ENCODE data around the gene NFIC. TPM values are rescaled to one million over a fixed set of nuclear protein-coding genes. Genes with fewer than 3 reads are reported as not detected.
A peak's percentile ranks its signal among the peaks of the same experiment; 100 is the strongest.

NFIC gene
- polyA plus RNA-seq, 1 experiment, result 5.0 TPM

- CTCF ChIA-PET, result interaction anchor here (0.5 kb wide), 1 partner anchor 71 kb away, joined by 3 read pairs; no protein-coding TSS in a partner anchor
- Histone ChIP-seq H3K36me3 (ENCODE audit: control insufficient read depth, insufficient read depth, low read length) (peaks cover 6% of the 10 kb centered on the region), H3K4me3 (ENCODE audit: low read depth, low read length) (peak overlapping the region; percentile 88), H3K27me3 (ENCODE audit: control insufficient read depth, insufficient read depth, low read length) (no peaks in the 10 kb centered on the region)
- no peak for DNase-seq (ENCODE audit: low read depth)
- POLR2A ChIA-PET, result no interaction called here
- TF ChIP-seq CTCF (IDR thresholded peaks at IDR 0.05; ENCODE audit: insufficient read depth, low read depth, low read length), result no peak
Observed at GRCh38 chr19:3368848-3369336, 2.5 kb downstream of the NFIC start.

- CTCF ChIA-PET, result interaction anchor here (0.5 kb wide), 1 partner anchor 70 kb away, joined by 3 read pairs; no protein-coding TSS in a partner anchor
Observed at GRCh38 chr19:3369337-3370213, 3.2 kb downstream of the NFIC start.

GRCh38 chr19:3370214-3370720, 3.9 kb downstream of the NFIC start:
- ChIA-PET POLR2A (no interaction called here), CTCF (no interaction called here)
- no peak for DNase-seq (ENCODE audit: low read depth)

More at GRCh38 chr19:3369337-3370213, 3.2 kb downstream of the NFIC start:
- peaks cover 6% of the 10 kb centered on the region for H3K36me3 ChIP-seq (ENCODE audit: control insufficient read depth, insufficient read depth, low read length)
- peak overlapping the region; percentile 88 for H3K4me3 ChIP-seq (ENCODE audit: low read depth, low read length)
- TF ChIP-seq CTCF (IDR thresholded peaks at IDR 0.05; ENCODE audit: insufficient read depth, low read depth, low read length), result 0 out of 2 replicates have a peak, but pooled peaks have one; percentile 13
- H3K27me3 ChIP-seq (ENCODE audit: control insufficient read depth, insufficient read depth, low read length), result no peaks in the 10 kb centered on the region
- POLR2A ChIA-PET, result no interaction called here
- DNase-seq (ENCODE audit: low read depth), result no peak

GRCh38 chr19:3370728-3371591, 4.6 kb downstream of the NFIC start:
- ChIA-PET POLR2A (no interaction called here), CTCF (no interaction called here)
- peak overlapping the region; percentile 88; the same call in 1 of the 2 replicates for H3K4me3 ChIP-seq (ENCODE audit: low read depth, low read length)
- DNase-seq (ENCODE audit: low read depth), result no peak
- H3K27me3 ChIP-seq (ENCODE audit: control insufficient read depth, insufficient read depth, low read length), result no peaks in the 10 kb centered on the region
- H3K36me3 ChIP-seq (ENCODE audit: control insufficient read depth, insufficient read depth, low read length), result peaks cover 6% of the 10 kb centered on the region
- no peak for TF ChIP-seq CTCF (IDR thresholded peaks at IDR 0.05; ENCODE audit: insufficient read depth, low read depth, low read length)

More at GRCh38 chr19:3370214-3370720, 3.9 kb downstream of the NFIC start:
- H3K36me3 ChIP-seq (ENCODE audit: control insufficient read depth, insufficient read depth, low read length), result peaks cover 6% of the 10 kb centered on the region
- H3K27me3 ChIP-seq (ENCODE audit: control insufficient read depth, insufficient read depth, low read length), result no peaks in the 10 kb centered on the region
- H3K4me3 ChIP-seq (ENCODE audit: low read depth, low read length), result peak overlapping the region; percentile 88
- no peak for TF ChIP-seq CTCF (IDR thresholded peaks at IDR 0.05; ENCODE audit: insufficient read depth, low read depth, low read length)
